Activated CD4-positive, alpha-beta T cell treated with anti-CD3 and anti-CD28 coated beads for 36 hours (primary cell): ENCODE data around the gene EMILIN2. TPM values are rescaled to one million over a fixed set of nuclear protein-coding genes. Genes with fewer than 3 reads are reported as not detected.
A peak's percentile ranks its signal among the peaks of the same experiment; 100 is the strongest.
"Not testable (repeated sequence)": the region's sequence is repeated elsewhere in the genome, so short reads cannot be mapped to it uniquely, and the experiment has no call there.

ENCODE experiments used
- ATAC-seq: fragments of 200-7000 bp; cut with Tn5 transposase; one replicate; pipeline ENCODE4 v1.10.0; 2021; ENCODE audit warnings: mild to moderate bottlenecking, moderate library complexity
- CTCF ChIA-PET: fragments of 350-600 bp; sonication (Branson Sonifier 250); formaldehyde crosslinking; loops from one replicate; lab custom pipeline; 2021; ENCODE audit warnings: antibody characterized with exemption; lab: Charles Lee
- POLR2A ChIA-PET: fragments of 350-600 bp; sonication (Branson Sonifier 250); formaldehyde crosslinking; loops from one replicate; lab custom pipeline; 2021; ENCODE audit warnings: antibody characterized with exemption, inconsistent platforms; lab: Charles Lee
- DNase-seq: peaks from one replicate; pipeline ENCODE4 v3.0.0-alpha.2; 2020
- H3K27ac Mint-ChIP-seq: one replicate; pipeline ENCODE4 v1.8.0; 2021; ENCODE audit warnings: mixed read lengths
- H3K27me3 Mint-ChIP-seq: one replicate; pipeline ENCODE4 v1.8.0; 2021; ENCODE audit warnings: mixed read lengths
- H3K36me3 Mint-ChIP-seq: one replicate; pipeline ENCODE4 v1.8.0; 2021; ENCODE audit warnings: low read depth, mixed read lengths
- H3K4me1 Mint-ChIP-seq: one replicate; pipeline ENCODE4 v1.8.0; 2021; ENCODE audit warnings: mixed read lengths
- H3K4me3 Mint-ChIP-seq: one replicate; pipeline ENCODE4 v1.8.0; 2021; ENCODE audit warnings: mild to moderate bottlenecking, moderate library complexity, mixed read lengths
- H3K9me3 Mint-ChIP-seq: one replicate; pipeline ENCODE4 v1.8.0; 2021; ENCODE audit warnings: low read depth, mixed read lengths
- intact Hi-C, 2 experiments: fragments of 100-400 bp; cut with DNase I in 1 of 2; cut with micrococcal nuclease in 1 of 2; formaldehyde crosslinking; loops; one replicate each; pipeline versions ENCODE4 v1.14.2 to v1.15.1; 2022 to 2024; cut with DNase I, micrococcal nuclease
- total RNA-seq, 2 experiments: library from RNA; stranded (reverse); gene quantifications; one replicate each; pipeline ENCODE4 v1.2.3, GENCODE V29; 2021

EMILIN2 gene
- total RNA-seq, 2 experiments from 2014 or later: 12.0 to 15.7 TPM

DNA sequence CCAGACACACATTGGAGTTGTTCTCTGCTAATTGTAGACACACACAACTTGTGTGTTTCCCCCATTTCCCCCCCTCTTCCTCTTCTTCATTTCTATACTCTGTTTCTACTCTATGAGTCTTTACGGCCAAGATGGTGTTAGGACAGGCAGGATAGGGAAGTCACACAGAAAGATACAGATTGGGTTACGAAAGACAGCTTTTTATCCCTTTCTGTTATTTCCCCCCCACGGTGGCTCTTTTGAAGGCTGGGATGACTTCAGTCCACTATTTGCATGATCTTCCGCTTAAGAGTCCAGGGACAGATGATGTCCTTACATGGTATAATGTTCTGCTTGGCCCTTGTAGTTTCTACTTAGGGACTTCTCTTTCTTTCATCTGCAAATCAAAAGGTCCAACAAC is 1.6 kb upstream of the EMILIN2 start:
- ChIA-PET POLR2A (no interaction called here), CTCF (interaction anchor here (0.8 to 1.0 kb wide), 2 partner anchors 30 to 163 kb away, joined by 3 to 4 read pairs; no protein-coding TSS in a partner anchor)
- Mint-ChIP-seq H3K9me3 (no peaks in the 10 kb centered on the region), H3K27ac (no peak overlapping the region), H3K36me3 (no peaks in the 10 kb centered on the region), H3K27me3 (peaks cover 30% of the 10 kb centered on the region), H3K4me3 (no peak overlapping the region), H3K4me1 (peaks cover 27% of the 10 kb centered on the region)
- intact Hi-C loops: loop anchor here (5.0 kb wide), 4 partner anchors 42 to 273 kb away; partner anchors contain the start of genes METTL4 (in 1 of the 2) and NDC80 (in 1 of the 2)
- ATAC-seq (no peak), DNase-seq (no peak)

DNA sequence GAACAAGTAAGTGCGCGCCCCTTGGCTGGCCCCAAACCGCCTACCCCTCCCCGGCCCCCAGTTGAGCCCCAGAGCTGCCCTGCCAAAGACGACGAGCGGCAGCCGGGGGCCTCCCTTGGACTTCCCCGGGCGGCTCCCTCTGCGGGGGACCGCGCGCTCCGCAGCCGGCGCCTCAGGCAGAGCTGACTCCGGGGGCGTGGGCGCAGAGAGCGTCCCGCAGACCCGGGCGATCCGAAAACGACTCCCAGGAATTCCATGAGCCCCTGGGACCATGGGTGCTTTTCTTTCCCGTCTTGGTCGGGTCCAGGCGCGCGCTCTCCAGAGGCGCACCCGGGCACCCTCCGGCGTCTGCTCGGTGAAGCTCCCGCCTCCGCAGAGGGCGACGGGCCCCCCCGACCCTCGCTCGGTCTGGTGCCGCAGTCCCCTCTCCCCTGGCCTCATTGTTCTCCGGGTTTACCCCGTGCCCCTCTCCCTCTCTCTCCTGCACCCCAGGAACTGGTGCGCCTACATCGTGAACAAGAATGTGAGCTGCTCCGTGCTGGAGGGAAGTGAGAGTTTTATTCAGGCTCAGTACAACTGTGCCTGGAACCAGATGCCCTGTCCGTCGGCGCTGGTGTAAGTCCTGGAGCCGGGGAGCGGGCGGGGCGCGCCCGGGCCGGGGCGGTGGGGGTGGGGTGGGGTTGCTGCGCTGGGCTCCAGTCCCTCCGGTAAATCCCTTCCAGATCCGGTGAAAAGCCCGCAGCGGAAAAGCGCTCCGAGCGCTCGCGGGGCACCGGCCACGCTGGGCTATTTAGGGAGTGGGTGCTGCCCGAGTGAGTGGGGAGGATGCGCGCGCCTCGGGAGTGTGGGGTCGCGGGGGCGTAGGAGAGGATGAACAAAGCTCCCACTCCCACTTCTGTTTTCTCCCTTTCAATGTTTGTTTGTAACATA is 776 bp downstream of the EMILIN2 start:
- ChIA-PET CTCF (interaction anchor here (0.7 to 1.6 kb wide), 4 partner anchors 9 to 399 kb away, joined by 3 to 4 read pairs (median 3); no protein-coding TSS in a partner anchor), POLR2A (no interaction called here)
- no peaks in the 10 kb centered on the region for H3K9me3 Mint-ChIP-seq
- H3K27me3 Mint-ChIP-seq: peaks cover 35% of the 10 kb centered on the region
- intact Hi-C loops: loop anchor here (1.0 to 5.0 kb wide), 7 partner anchors 40 to 399 kb away; partner anchors contain the start of genes METTL4 (in 1 of the 2), MYL12A (in 1 of the 2), NDC80 (in 1 of the 2) and SMCHD1 (in 1 of the 2)
- peak overlapping the region; percentile 73 for H3K27ac Mint-ChIP-seq
- DNase-seq: peak; percentile 70
- peak overlapping the region; percentile 76 for H3K4me3 Mint-ChIP-seq
- peak; percentile 45 for ATAC-seq
- peaks cover 36% of the 10 kb centered on the region for H3K4me1 Mint-ChIP-seq
- H3K36me3 Mint-ChIP-seq: no peaks in the 10 kb centered on the region

DNA sequence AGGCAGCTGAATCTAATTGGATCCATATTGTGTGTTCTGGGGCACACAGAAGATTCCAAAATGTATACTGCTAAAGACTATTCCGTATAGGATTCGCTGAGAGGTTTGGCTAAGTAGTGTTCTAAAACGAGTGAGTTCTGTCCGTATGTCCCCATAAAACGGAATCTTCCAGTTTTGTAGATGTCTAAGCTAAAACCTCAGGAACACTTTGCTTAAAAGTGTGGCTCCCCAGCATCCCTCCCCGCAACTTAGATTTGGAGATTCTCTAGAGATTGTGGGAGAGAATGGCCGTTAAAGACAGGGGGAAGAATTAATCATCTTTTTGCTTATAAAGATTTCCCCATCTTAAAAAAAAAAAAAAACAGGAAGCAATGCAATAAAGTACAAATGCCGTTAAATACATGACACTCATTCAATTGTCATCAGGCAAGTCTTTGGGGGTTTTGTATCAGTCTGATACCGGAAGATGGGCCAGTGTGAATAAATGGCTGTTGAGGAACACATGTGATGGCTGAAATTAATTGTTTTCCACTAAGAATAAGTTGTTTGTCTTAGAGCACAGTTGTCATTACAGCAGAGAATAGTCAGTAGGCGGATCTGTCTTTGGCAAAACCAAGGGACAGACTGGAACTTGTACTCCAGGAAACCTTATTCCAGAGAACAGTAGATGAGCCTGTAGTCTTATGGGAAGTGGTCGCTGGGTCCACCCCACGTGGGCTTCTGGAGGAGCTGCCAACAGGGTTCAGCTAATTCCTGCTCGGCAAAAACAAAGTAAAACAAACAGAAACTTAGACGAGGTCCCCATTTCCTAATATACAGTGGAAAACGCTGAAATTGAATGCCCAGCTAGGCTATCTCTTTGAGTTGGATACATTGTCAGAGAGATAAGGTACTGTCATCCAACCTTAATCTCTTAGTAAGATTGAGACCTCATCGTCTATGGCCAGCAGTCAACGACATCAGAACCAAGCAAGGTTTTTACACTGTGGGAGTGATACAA is 1.7 kb downstream of the EMILIN2 start:
- intact Hi-C loops: loop anchor here (1.0 to 5.0 kb wide), 5 partner anchors 39 to 276 kb away; partner anchors contain the start of genes METTL4 (in 1 of the 2) and NDC80 (in 1 of the 2)
- ATAC-seq: peak; percentile 35
- Mint-ChIP-seq H3K36me3 (no peaks in the 10 kb centered on the region), H3K27ac (peak overlapping the region; percentile 73), H3K27me3 (peaks cover 30% of the 10 kb centered on the region), H3K4me3 (peak overlapping the region; percentile 76), H3K4me1 (peaks cover 36% of the 10 kb centered on the region), H3K9me3 (no peaks in the 10 kb centered on the region)
- POLR2A ChIA-PET: interaction anchor here (0.5 kb wide), 1 partner anchor 400 kb away, joined by 5 read pairs; no protein-coding TSS in a partner anchor
- DNase-seq: no peak
- CTCF ChIA-PET: interaction anchor here (1.0 to 1.6 kb wide), 3 partner anchors 19 to 304 kb away, joined by 3 to 4 read pairs (median 3); no protein-coding TSS in a partner anchor

DNA sequence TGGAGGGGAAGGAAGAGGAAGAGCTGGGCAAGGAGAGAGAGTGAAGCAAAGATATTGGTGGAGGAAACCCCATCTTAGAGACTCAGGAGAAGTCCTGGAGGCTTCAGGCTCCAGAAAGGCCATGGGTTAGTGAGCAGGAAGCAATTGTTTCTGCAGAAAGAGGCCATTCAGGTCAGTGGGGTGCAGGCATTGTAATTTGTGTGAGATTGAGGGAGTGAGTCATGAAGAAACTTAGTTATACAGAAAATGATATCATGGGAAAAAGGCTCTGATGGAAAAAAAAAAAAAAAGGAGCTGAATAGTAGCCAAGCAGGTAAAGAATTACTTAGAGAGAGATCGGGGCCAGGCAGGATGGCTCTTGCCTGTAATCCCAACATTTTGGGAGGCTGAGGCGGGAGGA is 4.0 kb downstream of the EMILIN2 start:
- ATAC-seq (peak; percentile 30), DNase-seq (peak; percentile 50)
- ChIA-PET POLR2A (interaction anchor here (0.5 to 0.6 kb wide), 3 partner anchors 18 to 190 kb away, joined by 3 to 4 read pairs (median 4); no protein-coding TSS in a partner anchor), CTCF (interaction anchor here (0.6 to 0.8 kb wide), 2 partner anchors 33 to 212 kb away, joined by 3 to 5 read pairs; no protein-coding TSS in a partner anchor)
- peaks cover 22% of the 10 kb centered on the region for H3K27me3 Mint-ChIP-seq
- intact Hi-C loops: no loop called here
- H3K4me3 Mint-ChIP-seq: no peak overlapping the region
- H3K36me3 Mint-ChIP-seq: no peaks in the 10 kb centered on the region
- no peaks in the 10 kb centered on the region for H3K9me3 Mint-ChIP-seq
- peaks cover 39% of the 10 kb centered on the region for H3K4me1 Mint-ChIP-seq
- peak overlapping the region; percentile 65 for H3K27ac Mint-ChIP-seq

DNA sequence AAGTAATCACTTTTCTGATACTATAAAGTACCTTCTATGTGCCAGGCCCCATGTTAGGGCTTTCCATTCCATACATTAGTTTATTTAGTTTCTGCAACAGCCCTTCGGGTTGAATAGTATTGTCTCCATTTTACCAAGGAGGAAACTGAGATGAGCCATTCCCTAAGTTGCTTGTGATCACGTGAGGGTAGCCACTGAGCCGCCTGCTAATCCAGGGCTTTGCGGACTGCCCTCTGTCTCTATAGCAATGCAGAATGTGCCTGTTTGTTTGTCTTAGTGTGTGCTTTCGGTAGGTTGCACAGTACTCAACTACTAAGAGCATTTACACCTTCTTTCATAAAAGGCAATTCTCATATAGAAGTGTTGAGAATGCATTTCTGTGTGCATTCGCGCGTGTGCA is 5.0 kb downstream of the EMILIN2 start:
- Mint-ChIP-seq H3K9me3 (no peaks in the 10 kb centered on the region), H3K4me1 (peaks cover 39% of the 10 kb centered on the region), H3K36me3 (no peaks in the 10 kb centered on the region), H3K27ac (no peak overlapping the region), H3K27me3 (peaks cover 19% of the 10 kb centered on the region), H3K4me3 (no peak overlapping the region)
- ChIA-PET CTCF (no interaction called here), POLR2A (no interaction called here)
- ATAC-seq: no peak
- DNase-seq: no peak
- intact Hi-C loops: no loop called here

DNA sequence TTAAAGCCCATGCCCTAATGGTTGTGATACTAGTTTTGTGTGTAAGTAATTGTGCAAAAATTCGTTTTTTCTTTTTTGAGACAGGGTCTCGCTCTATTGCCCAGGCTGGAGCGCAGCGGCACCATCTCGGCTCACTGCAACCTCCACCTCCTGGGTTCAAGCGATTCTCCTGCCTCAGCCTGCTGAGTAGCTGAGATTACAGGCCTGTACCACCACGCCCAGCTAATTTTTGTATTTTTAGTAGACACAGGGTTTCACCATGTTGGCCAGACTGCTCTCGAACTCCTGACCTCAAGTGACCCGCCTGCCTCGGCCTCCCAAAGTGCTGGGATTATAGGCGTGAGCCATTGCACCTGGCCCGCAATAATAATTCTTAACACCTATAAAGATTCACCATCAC is 5.7 kb downstream of the EMILIN2 start:
- DNase-seq, POLR2A ChIA-PET, H3K4me3 Mint-ChIP-seq, H3K36me3 Mint-ChIP-seq, H3K27ac Mint-ChIP-seq, intact Hi-C loops, CTCF ChIA-PET, ATAC-seq, H3K9me3 Mint-ChIP-seq: not testable (repeated sequence)
- peaks cover 19% of the 10 kb centered on the region for H3K27me3 Mint-ChIP-seq
- peaks cover 42% of the 10 kb centered on the region for H3K4me1 Mint-ChIP-seq

DNA sequence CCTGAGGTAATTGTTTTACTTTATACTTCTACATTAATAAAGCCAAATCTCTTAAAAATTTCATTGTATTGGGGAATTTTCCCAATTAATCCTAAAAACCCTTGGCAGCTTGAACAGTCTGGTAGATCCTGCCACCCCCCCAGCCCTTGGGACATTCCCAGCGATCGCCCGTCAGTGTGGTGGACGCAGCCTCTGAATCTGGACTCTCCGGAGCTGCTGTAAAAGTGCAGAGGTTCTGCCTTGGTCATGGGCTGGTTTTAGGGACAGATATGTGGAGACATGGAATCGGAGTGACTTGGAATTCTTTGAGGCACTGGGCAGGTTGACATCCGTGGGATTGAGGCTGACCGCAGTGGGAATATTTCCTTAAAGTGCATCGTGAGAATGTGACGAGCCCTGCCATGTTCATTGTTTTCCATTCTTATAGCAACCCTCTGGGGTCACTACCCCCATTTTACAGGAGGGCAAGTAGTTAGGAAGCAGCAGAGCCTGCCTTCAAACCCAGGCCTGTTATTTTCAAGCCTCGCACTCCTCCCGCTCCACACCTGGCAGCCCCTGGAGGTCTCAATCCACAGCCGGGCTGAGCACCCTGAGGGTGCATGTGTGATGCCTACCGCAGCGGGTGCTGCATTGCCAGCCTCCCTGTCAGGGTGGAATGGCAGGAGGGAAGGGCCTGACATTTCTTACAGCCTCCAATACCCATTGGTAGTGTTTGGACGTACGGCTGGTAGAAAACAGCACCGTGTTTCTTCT is 6.5 kb downstream of the EMILIN2 start:
- ATAC-seq (no peak), DNase-seq (no peak)
- ChIA-PET CTCF (no interaction called here), POLR2A (no interaction called here)
- H3K36me3 Mint-ChIP-seq: no peaks in the 10 kb centered on the region
- H3K27ac Mint-ChIP-seq: no peak overlapping the region
- H3K4me1 Mint-ChIP-seq: peaks cover 36% of the 10 kb centered on the region
- no peak overlapping the region for H3K4me3 Mint-ChIP-seq
- H3K9me3 Mint-ChIP-seq: no peaks in the 10 kb centered on the region
- intact Hi-C loops: no loop called here
- peaks cover 18% of the 10 kb centered on the region for H3K27me3 Mint-ChIP-seq

DNA sequence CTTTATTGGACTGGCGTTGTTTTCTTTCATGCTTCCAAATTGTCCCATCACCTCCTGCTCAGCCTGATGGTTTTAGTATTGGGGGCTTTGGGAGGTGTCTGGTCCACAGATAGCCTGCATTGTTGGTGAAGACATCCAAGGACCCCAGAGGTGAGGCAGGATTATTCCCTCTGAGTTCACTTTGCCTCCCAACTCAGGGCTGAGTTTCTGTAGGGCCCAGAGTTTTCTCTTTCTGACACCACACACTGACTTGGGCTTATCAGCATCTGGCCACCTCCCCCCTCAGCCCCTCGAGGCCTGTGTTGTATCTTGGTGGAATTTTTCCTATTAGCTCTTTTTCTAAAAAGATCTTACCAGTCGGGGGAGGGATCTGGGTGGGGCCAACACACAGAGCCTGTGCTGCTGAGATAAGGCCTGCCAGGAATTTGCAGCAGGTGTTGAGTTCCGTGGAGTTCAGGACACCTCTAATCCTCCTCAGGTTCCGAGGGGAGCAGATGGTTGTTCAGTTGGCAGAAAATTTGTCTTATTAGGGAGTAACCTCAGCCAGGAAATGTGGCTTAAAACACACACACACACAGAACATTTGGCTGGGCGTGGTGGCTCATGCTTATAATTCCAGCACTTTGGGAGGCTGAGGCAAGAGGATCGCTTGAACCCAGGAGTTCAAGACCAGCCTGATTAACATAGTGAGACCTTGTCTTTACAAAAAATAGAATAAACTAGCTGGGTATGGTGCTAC is 7.3 kb downstream of the EMILIN2 start:
- H3K36me3 Mint-ChIP-seq: no peaks in the 10 kb centered on the region
- DNase-seq (no peak), ATAC-seq (no peak)
- H3K27ac Mint-ChIP-seq: no peak overlapping the region
- ChIA-PET CTCF (no interaction called here), POLR2A (interaction anchor here (0.9 kb wide), 1 partner anchor 8 kb away, joined by 3 read pairs; no protein-coding TSS in a partner anchor)
- peaks cover 29% of the 10 kb centered on the region for H3K4me1 Mint-ChIP-seq
- peaks cover 11% of the 10 kb centered on the region for H3K27me3 Mint-ChIP-seq
- H3K4me3 Mint-ChIP-seq: no peak overlapping the region
- no peaks in the 10 kb centered on the region for H3K9me3 Mint-ChIP-seq
- intact Hi-C loops: no loop called here

DNA sequence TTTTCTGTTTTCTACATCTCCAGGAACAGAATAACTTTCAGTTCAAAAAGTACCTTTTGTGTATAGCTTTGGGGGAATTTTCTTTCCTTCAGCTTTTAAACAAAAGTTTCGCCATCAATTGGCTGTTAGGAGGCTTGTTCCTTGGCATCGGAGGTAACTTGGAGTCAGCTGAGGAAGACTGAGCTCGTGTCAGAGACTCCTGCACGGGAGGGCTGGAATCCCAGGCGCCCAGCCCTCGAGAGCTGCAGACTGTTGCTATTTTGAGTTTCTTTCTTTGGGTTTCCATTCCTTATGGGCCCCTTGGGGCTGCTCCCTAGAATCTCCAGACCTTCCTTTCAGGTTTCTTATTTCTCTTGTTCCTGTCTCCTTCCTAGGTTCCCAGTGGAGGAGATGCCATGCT is 8.1 kb downstream of the EMILIN2 start:
- intact Hi-C loops: no loop called here
- Mint-ChIP-seq H3K4me1 (peaks cover 23% of the 10 kb centered on the region), H3K9me3 (peaks cover 5% of the 10 kb centered on the region), H3K27ac (no peak overlapping the region), H3K4me3 (no peak overlapping the region), H3K36me3 (no peaks in the 10 kb centered on the region), H3K27me3 (peaks cover 8% of the 10 kb centered on the region)
- CTCF ChIA-PET: interaction anchor here (0.6 to 1.2 kb wide), 3 partner anchors 26 to 274 kb away, joined by 3 to 4 read pairs (median 4); no protein-coding TSS in a partner anchor
- DNase-seq (no peak), ATAC-seq (no peak)
- POLR2A ChIA-PET: interaction anchor here (0.9 kb wide), 1 partner anchor 9 kb away, joined by 3 read pairs; no protein-coding TSS in a partner anchor
